Measurements from ENCODE around the gene AZIN2. TPM values are rescaled to one million over a fixed set of nuclear protein-coding genes. Genes with fewer than 3 reads are reported as not detected.

AZIN2 gene
- total and polyA plus RNA-seq, 2 donors = 3.1 to 9.6 TPM

- Histone ChIP-seq H3K4me3 (ENCODE audit: low read depth, low read length) (no peak overlapping the region), H3K36me3 (ENCODE audit: insufficient read depth) (peaks cover 3% of the 10 kb centered on the region), H3K4me1 (ENCODE audit: insufficient read depth) (no peaks in the 10 kb centered on the region), H3K27ac (ENCODE audit: low read depth) (no peak overlapping the region)
- DNase-seq (ENCODE audit: extremely low spot score) = no peak
- WGBS = 86% methylated on average over 7 of the region's 7 CpGs
These were observed 68.7 kb downstream of the AZIN2 start for GRCh38 chr1:33149453-33150190.

GRCh38 chr1:33150522-33150921 is 69.6 kb downstream of the AZIN2 start:
- DNase-seq (ENCODE audit: extremely low spot score) = no peak
- Histone ChIP-seq H3K36me3 (ENCODE audit: insufficient read depth) (peaks cover under 1% of the 10 kb centered on the region), H3K4me1 (ENCODE audit: insufficient read depth) (no peaks in the 10 kb centered on the region), H3K27ac (ENCODE audit: low read depth) (no peak overlapping the region), H3K4me3 (ENCODE audit: low read depth, low read length) (no peak overlapping the region)
- 83% methylated on average over 4 of the region's 4 CpGs for WGBS

DNA sequence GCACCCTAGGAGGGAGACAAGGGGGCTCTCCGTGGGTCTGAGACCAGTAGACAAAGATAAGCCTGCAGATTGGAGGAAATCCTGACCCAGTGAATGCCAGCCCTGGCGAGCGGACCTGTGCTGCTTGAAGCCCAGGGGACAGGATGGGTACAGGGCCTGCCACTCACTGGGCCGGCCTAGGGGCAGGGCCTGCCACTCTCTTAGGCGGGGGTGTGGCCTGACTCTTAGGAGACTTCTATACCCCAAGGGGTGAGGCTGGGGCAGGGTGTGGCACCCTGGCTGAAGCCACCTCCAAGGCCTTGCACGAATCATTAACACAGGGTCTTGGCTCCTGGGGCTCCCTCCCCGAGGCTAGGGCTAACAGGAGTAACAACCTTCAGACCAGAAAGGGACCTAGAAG is 70.2 kb downstream of the AZIN2 start:
- no peaks in the 10 kb centered on the region for H3K4me1 ChIP-seq (ENCODE audit: insufficient read depth)
- no peak for DNase-seq (ENCODE audit: extremely low spot score)
- H3K27ac ChIP-seq (ENCODE audit: low read depth) = no peak overlapping the region
- 75% methylated on average over 7 of the region's 7 CpGs for WGBS
- H3K4me3 ChIP-seq (ENCODE audit: low read depth, low read length) = no peak overlapping the region
- no peaks in the 10 kb centered on the region for H3K36me3 ChIP-seq (ENCODE audit: insufficient read depth)

DNA sequence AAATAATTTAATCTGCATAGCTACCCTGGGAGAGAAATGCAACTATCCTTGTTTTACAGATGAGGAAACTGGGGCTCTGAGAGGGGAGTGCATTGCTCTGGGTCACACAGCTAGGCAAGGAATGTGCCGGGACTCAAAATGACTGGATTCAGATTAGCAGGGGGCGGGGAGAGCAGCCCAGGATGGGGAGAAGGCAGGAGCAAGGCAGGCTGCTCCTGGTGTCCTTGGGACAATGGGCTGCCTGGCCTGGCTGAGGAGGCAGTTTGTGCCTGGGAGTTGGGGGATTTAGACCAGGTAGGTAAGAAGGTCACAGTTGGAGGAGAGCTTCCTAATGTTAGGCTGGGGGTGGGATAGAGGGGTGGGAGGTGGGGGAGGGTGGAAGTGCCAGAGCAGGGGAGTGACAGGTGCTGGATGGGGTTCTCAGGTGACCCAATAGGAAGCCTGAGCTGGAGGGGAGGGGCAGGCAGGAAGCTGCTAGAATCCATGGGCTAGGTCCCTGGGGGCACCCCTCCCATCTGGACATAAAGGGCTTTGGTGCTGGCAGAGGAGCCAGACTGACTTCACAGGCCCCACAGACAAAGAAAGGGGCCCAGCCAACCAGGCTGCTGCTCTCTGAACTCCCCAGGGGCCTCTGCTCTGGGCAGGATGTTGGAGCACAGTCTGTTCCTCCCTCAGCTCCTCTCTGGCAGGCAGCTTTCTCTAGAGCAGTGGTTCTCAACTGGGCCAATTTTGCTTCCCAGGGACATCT is 71.9 kb downstream of the AZIN2 start:
- no peak for DNase-seq (ENCODE audit: extremely low spot score)
- Histone ChIP-seq H3K4me1 (ENCODE audit: insufficient read depth) (no peaks in the 10 kb centered on the region), H3K36me3 (ENCODE audit: insufficient read depth) (no peaks in the 10 kb centered on the region), H3K4me3 (ENCODE audit: low read depth, low read length) (no peak overlapping the region), H3K27ac (ENCODE audit: low read depth) (no peak overlapping the region)
- 90% methylated on average over 2 of the region's 2 CpGs for WGBS

GRCh38 chr1:33153650-33154049 is 72.7 kb downstream of the AZIN2 start:
- WGBS = 95% methylated on average over 2 of the region's 2 CpGs
- no peaks in the 10 kb centered on the region for H3K4me1 ChIP-seq (ENCODE audit: insufficient read depth)
- H3K27ac ChIP-seq (ENCODE audit: low read depth) = no peak overlapping the region
- DNase-seq (ENCODE audit: extremely low spot score) = no peak
- no peak overlapping the region for H3K4me3 ChIP-seq (ENCODE audit: low read depth, low read length)
- no peaks in the 10 kb centered on the region for H3K36me3 ChIP-seq (ENCODE audit: insufficient read depth)

DNA sequence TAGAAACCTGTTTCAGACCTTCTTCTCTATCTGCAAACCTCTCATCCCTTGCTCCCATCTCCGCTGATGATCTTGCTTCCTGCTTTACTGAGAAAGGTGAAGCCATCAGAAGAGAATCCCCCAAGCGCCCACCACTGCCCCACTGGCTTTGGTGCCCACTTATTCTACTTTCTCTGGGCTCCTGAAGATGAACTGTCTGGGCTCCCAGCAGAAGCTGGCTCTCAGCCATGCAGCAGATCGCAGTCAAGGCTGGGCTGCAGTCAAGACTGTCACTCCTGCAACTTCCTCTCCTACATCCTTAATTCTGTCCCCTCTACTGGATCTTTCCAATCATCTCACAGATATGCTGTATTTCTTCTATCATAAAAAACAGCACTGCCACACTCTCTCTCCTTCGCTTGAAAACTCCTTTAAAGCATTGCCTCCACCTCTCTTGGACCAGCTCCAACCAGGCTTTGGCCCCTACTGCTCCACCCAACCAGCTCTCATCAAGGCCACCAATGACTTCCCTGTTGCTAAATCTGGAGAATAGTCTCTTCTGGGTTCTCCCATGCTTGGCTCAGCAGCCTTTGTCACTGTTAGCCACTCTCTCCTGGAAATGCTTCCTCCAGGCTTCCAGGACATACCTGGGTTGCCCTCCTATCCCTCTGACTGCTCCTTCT is 75.1 kb downstream of the AZIN2 start:
- 60% methylated on average over 4 of the region's 4 CpGs for WGBS
- H3K27ac ChIP-seq (ENCODE audit: low read depth) = no peak overlapping the region
- no peaks in the 10 kb centered on the region for H3K4me1 ChIP-seq (ENCODE audit: insufficient read depth)
- no peaks in the 10 kb centered on the region for H3K36me3 ChIP-seq (ENCODE audit: insufficient read depth)
- DNase-seq (ENCODE audit: extremely low spot score) = no peak
- H3K4me3 ChIP-seq (ENCODE audit: low read depth, low read length) = no peak overlapping the region

- H3K4me1 ChIP-seq (ENCODE audit: insufficient read depth) = no peaks in the 10 kb centered on the region
- no peak overlapping the region for H3K4me3 ChIP-seq (ENCODE audit: low read depth, low read length)
- no peak overlapping the region for H3K27ac ChIP-seq (ENCODE audit: low read depth)
- no peak for DNase-seq (ENCODE audit: extremely low spot score)
- no peaks in the 10 kb centered on the region for H3K36me3 ChIP-seq (ENCODE audit: insufficient read depth)
- WGBS = 93% methylated on average over 4 of the region's 4 CpGs
These were observed 76.2 kb downstream of the AZIN2 start for GRCh38 chr1:33157131-33157530.

GRCh38 chr1:33158366-33158765 is 77.4 kb downstream of the AZIN2 start:
- no peaks in the 10 kb centered on the region for H3K4me1 ChIP-seq (ENCODE audit: insufficient read depth)
- H3K4me3 ChIP-seq (ENCODE audit: low read depth, low read length) = no peak overlapping the region
- no peak overlapping the region for H3K27ac ChIP-seq (ENCODE audit: low read depth)
- no peaks in the 10 kb centered on the region for H3K36me3 ChIP-seq (ENCODE audit: insufficient read depth)
- no peak for DNase-seq (ENCODE audit: extremely low spot score)
- 98% methylated on average over 3 of the region's 3 CpGs for WGBS

- Histone ChIP-seq H3K27ac (ENCODE audit: low read depth) (no peak overlapping the region), H3K36me3 (ENCODE audit: insufficient read depth) (no peaks in the 10 kb centered on the region), H3K4me3 (ENCODE audit: low read depth, low read length) (no peak overlapping the region), H3K4me1 (ENCODE audit: insufficient read depth) (no peaks in the 10 kb centered on the region)
- 97% methylated on average over 26 of the region's 26 CpGs for WGBS
- no peak for DNase-seq (ENCODE audit: extremely low spot score)
These were observed 78.6 kb downstream of the AZIN2 start for GRCh38 chr1:33159577-33159976.

DNA sequence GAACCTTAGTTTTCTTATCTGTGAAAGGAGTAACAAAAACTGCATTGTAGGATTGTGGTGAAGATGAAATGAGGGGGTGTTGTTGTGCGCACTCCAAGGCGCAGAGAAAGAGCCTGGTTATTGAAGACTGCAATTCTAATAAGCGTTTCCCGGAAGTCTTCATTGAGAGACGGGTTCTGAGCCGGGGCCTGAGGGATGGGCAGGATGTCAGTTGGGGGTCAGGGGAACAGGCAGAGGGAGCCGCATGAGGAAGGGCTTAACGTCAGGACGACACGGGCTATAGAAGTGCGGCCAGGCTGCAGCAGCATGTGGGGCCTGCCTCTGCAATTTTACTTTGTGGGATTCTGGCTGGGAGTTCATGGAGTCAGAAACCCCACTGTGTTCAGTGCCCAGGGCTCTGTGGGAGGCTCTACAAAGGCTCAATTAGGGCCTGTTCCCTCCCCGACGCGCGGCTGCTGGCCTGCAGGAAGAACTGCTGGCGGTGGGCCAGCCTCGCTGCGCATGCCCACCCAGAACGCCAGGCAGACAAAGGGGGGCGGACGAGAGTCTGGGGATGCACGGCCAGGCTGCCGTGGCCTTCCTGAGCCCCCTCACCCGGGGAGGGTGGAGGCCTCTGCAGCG is 80.2 kb downstream of the AZIN2 start:
- no peak overlapping the region for H3K4me3 ChIP-seq (ENCODE audit: low read depth, low read length)
- H3K27ac ChIP-seq (ENCODE audit: low read depth) = no peak overlapping the region
- no peaks in the 10 kb centered on the region for H3K4me1 ChIP-seq (ENCODE audit: insufficient read depth)
- WGBS = 17% methylated on average over 25 of the region's 25 CpGs
- no peaks in the 10 kb centered on the region for H3K36me3 ChIP-seq (ENCODE audit: insufficient read depth)
- no peak for DNase-seq (ENCODE audit: extremely low spot score)

GRCh38 chr1:33162141-33162540 is 81.2 kb downstream of the AZIN2 start:
- Histone ChIP-seq H3K4me3 (ENCODE audit: low read depth, low read length) (no peak overlapping the region), H3K4me1 (ENCODE audit: insufficient read depth) (no peaks in the 10 kb centered on the region), H3K27ac (ENCODE audit: low read depth) (no peak overlapping the region), H3K36me3 (ENCODE audit: insufficient read depth) (no peaks in the 10 kb centered on the region)
- no peak for DNase-seq (ENCODE audit: extremely low spot score)
- 96% methylated on average over 2 of the region's 2 CpGs for WGBS

DNA sequence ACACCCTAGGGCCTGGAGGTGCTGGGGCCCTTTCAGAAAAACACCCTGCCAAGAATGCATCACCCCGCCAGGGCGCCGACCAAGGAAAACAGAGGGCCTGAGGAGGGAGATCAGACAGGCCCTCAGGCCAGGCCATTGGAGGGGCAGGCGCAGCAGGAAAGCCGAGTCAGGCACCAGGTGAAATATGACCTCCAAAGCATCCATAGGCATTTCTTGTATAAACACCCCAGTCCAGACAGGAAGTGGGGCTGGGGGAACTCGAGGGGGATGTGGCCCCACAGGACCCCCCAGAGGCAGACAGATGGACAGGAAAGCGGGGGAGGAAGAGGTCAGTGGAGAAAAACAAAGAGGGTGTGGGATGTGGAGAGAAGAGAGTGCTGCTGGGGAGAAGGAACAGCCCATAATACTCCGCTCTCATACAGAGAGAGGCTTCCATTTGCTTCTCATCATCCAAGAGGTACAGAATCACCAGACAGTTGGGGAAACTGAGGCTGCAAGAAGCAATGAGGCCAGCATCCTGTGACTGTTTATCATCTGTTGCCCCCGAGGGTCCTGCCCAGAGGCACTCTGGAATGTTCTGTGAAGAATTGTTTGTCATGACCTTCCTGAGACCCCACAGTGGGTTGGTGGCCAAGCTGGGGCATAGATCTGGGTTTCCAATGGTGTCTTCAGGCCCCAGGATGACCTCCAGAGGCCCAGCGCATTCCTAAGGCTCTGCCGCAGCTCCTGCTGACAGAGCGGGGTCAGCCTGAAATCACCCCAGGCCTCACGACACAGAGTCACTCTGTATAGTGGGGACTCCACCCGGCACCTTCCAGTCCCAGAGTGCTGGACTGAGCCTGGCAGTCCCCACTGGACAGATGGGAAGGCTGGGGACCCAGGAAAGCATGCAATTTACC is 82.9 kb downstream of the AZIN2 start:
- DNase-seq (ENCODE audit: extremely low spot score) = no peak
- no peaks in the 10 kb centered on the region for H3K4me1 ChIP-seq (ENCODE audit: insufficient read depth)
- H3K4me3 ChIP-seq (ENCODE audit: low read depth, low read length) = no peak overlapping the region
- no peak overlapping the region for H3K27ac ChIP-seq (ENCODE audit: low read depth)
- 69% methylated on average over 14 of the region's 14 CpGs for WGBS
- H3K36me3 ChIP-seq (ENCODE audit: insufficient read depth) = no peaks in the 10 kb centered on the region

- DNase-seq (ENCODE audit: extremely low spot score) = no peak
- no peaks in the 10 kb centered on the region for H3K4me1 ChIP-seq (ENCODE audit: insufficient read depth)
- H3K36me3 ChIP-seq (ENCODE audit: insufficient read depth) = no peaks in the 10 kb centered on the region
- no peak overlapping the region for H3K27ac ChIP-seq (ENCODE audit: low read depth)
- no peak overlapping the region for H3K4me3 ChIP-seq (ENCODE audit: low read depth, low read length)
- WGBS = 89% methylated on average over 21 of the region's 21 CpGs
These were observed 84.3 kb downstream of the AZIN2 start for GRCh38 chr1:33165209-33165608.
